H1 (cell line): ENCODE data around the gene KIF1B. TPM values are rescaled to one million over a fixed set of nuclear protein-coding genes. Genes with fewer than 3 reads are reported as not detected.

Experiments used
- E2F6 ChIP-seq: IDR thresholded peaks from 2 replicates; pipeline ENCODE4 v1.6.1; 2012; ENCODE audit warnings: inconsistent platforms
- JUN ChIP-seq: IDR thresholded peaks from 2 replicates; pipeline ENCODE4 v1.6.1; 2011; ENCODE audit warnings: low read depth, mild to moderate bottlenecking, improper control_type of control experiment, low read length
- RBBP5 ChIP-seq: IDR thresholded peaks from 2 replicates; pipeline ENCODE4 v1.7.1; 2012; ENCODE audit warnings: low read depth, mild to moderate bottlenecking, inconsistent platforms, low read length, moderate library complexity, borderline replicate concordance
- polyA plus RNA-seq, 7 experiments: library from polyadenylated mRNA; depleted of rRNA in 3 of 7; stranded (reverse) in 5 of 7; unstranded in 2 of 7; fragments of >200 nt in 5 of 7; fragments of 200-250 nt in 2 of 7; gene quantifications; 1 replicate in 5 of 7; 2 replicates in 1 of 7; 4 replicates in 1 of 7; pipeline versions ENCODE4 v1.2.1 to v1.2.3, GENCODE V29; 2011 to 2013; ENCODE audit warnings: missing spikeins in 2 of 7, mixed read lengths in 2 of 7
- total RNA-seq: library from RNA; stranded (reverse); fragmentation: NEBNext Ultra II Directional; extraction: Animal tissue kit (Norgen Biotek cat#: 25700); gene quantifications from 2 replicates; pipeline ENCODE4 v1.2.1, GENCODE V29; 2021

The KIF1B gene
- total and polyA plus RNA-seq, 2 of the 8 experiments (the other 6 are each of a cell fraction or from before 2014, with no cell fraction given): 39.1 to 74.2 TPM

- TF ChIP-seq E2F6 (no peak), RBBP5 (no peak), JUN (no peak)
Measured at GRCh38 chr1:10379676-10380075, 169.3 kb downstream of the KIF1B start (continued).
